ENCODE data around the gene PITPNB. TPM values are rescaled to one million over a fixed set of nuclear protein-coding genes. Genes with fewer than 3 reads are reported as not detected.

The PITPNB gene
- 10 to 100 TPM; 72.5 to 76.4 TPM for total RNA-seq
- polyA plus RNA-seq: 10 to 100 TPM; 68.8 to 88.4 TPM

DNA sequence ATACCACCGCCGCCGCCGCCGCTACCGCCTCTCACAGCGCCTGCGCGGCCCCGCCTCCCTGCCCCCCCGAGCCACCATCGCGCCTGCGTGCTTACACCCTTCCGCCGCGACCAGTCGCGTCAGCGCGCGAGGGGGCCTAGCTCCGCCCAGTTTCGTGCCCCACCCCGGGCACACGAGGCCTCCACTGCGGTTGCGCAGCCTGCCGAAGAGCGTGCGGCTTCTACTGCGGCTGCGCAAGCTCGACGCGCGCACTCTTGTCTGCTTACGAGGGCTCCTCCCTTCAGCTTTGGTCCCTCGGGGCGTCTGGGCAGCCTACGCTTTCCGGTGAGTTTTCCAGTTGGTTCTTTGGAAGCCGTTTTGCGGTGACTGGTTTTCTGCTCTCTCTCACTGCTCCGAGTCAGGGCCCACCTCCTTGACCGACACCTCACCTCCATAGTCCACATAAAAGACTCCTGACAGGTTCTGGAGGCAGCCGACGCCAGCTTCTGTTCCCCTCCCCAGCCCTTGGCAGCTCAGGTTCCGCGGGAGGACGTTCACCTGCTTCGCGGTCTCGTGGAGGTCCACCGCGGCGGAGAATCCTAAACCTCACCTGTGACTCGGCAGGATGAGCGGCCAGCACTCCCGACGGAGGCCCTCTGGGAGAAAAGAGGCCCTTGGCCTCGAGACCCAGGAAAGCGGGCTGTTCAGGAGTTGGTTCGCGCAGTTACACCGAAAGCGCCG lies at the start of gene PITPNB:
Gene PITPNB (minus strand): TSS at position 35 of the 720 bp plus-strand sequence. CDS start 65 bp downstream, outside the sequence.
- peak; percentile 97 to 99 (median 99) for DNase-seq
- Mint-ChIP-seq H3K27me3 (no peaks in the 10 kb centered on the region), H3K4me1 (peaks cover 42 to 78% (median 66%) of the 10 kb centered on the region in 4 donors), H3K27ac (peak within 1 kb of the TSS; percentile 99 to 100 (median 99)), H3K36me3 (peaks cover 10 to 39% of the 10 kb centered on the region in 2 donors), H3K4me3 (peak within 1 kb of the TSS; percentile 99 to 100 (median 100)), H3K9me3 (peaks cover 0 to 6% (median 0%) of the 10 kb centered on the region in 8 donors)
- intact Hi-C loops (cut with micrococcal nuclease): loop anchor here (1.0 to 10.0 kb wide), 6 partner anchors 33 to 1465 kb away; partner anchors contain the start of genes AP1B1, EWSR1 and ZNRF3
- Histone ChIP-seq H3K9me3 (ENCODE audit: control insufficient read depth in 1 of 2, low read length in 2 of 2) (no peaks in the 10 kb centered on the region), H3K4me1 (ENCODE audit: insufficient read depth, low read length) (peaks cover 53% of the 10 kb centered on the region), H3K27ac (ENCODE audit: low read depth, low read length) (peak within 1 kb of the TSS; percentile 98), H3K27me3 (ENCODE audit: insufficient read depth, low read length) (no peaks in the 10 kb centered on the region), H3K4me3 (ENCODE audit: low read length in 2 of 2) (peak within 1 kb of the TSS; percentile 86 to 94), H3K36me3 (ENCODE audit: insufficient read depth, low read length) (no peaks in the 10 kb centered on the region)
- CTCF ChIA-PET (ENCODE audit: partially characterized antibody): interaction anchor here (0.9 to 2.5 kb wide), 3 partner anchors 32 to 38 kb away, joined by 3 to 16 read pairs (median 4); no protein-coding TSS in a partner anchor
- POLR2A ChIA-PET (ENCODE audit: partially characterized antibody): interaction anchor here (0.6 to 1.8 kb wide), 14 partner anchors 9 to 1436 kb away, joined by 3 to 8 read pairs (median 4); partner anchors contain the start of genes HPS4, MN1, SRRD and XBP1

DNA sequence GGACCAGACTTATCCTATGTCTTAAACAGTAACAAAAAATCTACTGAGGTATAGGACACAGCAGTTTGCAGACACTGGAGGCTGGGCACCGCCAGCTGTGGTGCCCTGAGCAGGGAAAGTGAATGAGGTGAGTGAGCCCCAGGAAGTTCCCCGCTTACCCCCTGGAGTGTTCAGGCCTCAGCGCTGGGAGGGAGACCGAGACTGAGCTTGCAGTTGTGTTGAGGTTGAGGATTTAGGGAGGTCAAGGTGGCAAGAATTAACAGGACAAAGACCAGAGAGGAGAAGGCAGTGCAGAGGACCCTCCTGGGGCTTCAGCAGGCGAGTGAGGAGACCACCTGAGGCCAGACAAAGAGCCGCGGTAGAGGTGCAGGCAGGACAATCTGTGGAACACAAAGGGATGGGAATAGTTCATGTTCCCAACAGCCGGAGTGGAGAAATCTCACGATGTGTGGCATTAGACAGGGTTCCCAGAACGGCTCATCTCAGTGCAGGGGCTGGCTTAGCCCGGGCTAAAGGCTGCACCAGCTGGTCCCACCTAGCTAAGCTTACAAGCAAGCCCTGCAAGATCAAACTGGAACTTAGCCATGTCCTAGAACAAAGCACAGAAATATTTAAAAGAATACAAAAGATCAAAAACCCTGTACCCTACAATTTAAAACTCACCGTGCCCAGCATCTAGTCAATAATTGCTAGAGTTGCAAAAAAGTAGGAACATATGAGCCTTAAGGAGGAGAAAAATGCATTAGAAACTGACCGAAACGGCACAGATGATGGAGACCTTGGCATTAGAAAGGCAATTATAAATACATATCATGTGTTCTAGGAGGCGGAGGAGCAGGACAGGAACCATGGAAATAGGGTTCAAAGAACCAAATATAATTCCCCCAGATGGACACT lies 47.4 kb upstream of the PITPNB start:
- Histone ChIP-seq H3K27ac (ENCODE audit: low read depth, low read length) (no peak overlapping the region), H3K4me3 (ENCODE audit: low read length in 2 of 2) (no peak overlapping the region), H3K4me1 (ENCODE audit: insufficient read depth, low read length) (no peaks in the 10 kb centered on the region), H3K27me3 (ENCODE audit: insufficient read depth, low read length) (no peaks in the 10 kb centered on the region), H3K36me3 (ENCODE audit: insufficient read depth, low read length) (no peaks in the 10 kb centered on the region), H3K9me3 (ENCODE audit: control insufficient read depth in 1 of 2, low read length in 2 of 2) (no peaks in the 10 kb centered on the region)
- Mint-ChIP-seq H3K27me3 (no peaks in the 10 kb centered on the region), H3K4me3 (no peak overlapping the region), H3K27ac (no peak overlapping the region), H3K4me1 (peaks cover 0 to 3% (median 0%) of the 10 kb centered on the region in 4 donors), H3K9me3 (peaks cover 0 to 11% (median 4%) of the 10 kb centered on the region in 8 donors), H3K36me3 (peaks cover 11 to 26% of the 10 kb centered on the region in 2 donors)
- ChIA-PET CTCF (ENCODE audit: partially characterized antibody) (interaction anchor here (1.1 kb wide), 1 partner anchor 15 kb away, joined by 3 read pairs; no protein-coding TSS in a partner anchor), POLR2A (ENCODE audit: partially characterized antibody) (no interaction called here)
- DNase-seq: no peak
- intact Hi-C loops (cut with micrococcal nuclease): no loop called here

DNA sequence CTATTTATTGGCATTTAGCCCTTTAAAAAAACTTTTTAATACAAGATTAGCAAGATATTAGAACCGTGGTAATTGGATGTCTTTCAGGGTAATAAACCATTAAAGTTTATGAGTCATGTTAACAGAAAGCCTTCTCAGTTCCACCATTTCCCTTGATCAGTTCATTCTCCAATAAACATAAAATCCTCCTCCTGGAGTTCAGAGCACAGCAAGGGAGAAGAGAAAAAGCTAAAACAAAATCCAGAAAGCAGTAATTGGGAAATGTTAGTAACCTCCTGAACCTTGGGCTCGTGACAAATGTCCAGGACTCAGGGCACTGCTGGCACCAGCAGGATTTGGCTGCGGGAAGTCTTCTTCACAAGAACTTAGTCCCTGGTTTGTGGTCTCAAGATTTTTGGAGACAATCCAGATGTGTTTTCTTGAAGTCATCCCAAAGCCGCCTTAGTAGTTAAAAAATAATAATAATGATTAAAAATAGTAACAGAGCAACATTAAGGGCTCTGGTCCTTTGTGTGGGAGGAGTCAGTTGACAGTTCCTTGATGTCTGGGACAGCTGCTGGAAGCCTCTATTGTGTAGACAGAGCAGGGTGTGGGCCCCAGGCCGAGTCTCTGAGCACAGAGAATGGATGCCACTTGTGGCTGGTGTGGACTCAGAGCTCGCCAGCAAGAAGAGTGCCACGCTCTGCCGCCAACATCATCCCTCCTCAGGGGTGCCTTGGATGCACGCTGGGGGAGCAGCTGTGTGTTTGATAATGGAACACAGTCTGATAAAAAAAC lies 43.4 kb upstream of the PITPNB start:
- intact Hi-C loops (cut with micrococcal nuclease): no loop called here
- CTCF ChIA-PET (ENCODE audit: partially characterized antibody): interaction anchor here (1.1 to 1.8 kb wide), 2 partner anchors 10 to 75 kb away, joined by 3 to 4 read pairs; no protein-coding TSS in a partner anchor
- no peaks in the 10 kb centered on the region for H3K4me1 ChIP-seq (ENCODE audit: insufficient read depth, low read length)

DNA sequence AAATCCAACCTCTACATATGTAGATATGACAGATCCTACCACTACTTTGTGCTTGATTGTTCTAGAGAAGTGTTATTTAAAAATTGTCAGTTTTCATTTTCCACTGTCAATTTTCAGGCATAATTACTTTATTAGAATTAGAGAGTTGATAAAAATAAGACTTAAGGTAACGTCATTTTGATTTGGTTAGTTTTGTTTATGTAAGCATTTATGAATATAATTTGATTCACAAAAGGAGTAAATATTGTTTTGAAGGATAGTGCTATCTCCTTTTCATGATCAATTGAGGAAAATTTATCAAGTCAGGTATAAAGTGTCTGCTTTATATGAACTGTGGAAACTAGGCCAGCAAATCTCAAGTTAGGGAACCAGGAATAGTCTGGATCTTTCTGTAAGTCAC lies 42.6 kb upstream of the PITPNB start:
- no peaks in the 10 kb centered on the region for H3K36me3 ChIP-seq (ENCODE audit: insufficient read depth, low read length)
- H3K27ac ChIP-seq (ENCODE audit: low read depth, low read length): no peak overlapping the region
- Mint-ChIP-seq H3K27ac (peak overlapping the region in 1 of 7 donors; percentile 32), H3K27me3 (no peaks in the 10 kb centered on the region), H3K36me3 (peaks cover 3 to 14% of the 10 kb centered on the region in 2 donors), H3K4me3 (no peak overlapping the region), H3K9me3 (no peaks in the 10 kb centered on the region), H3K4me1 (no peaks in the 10 kb centered on the region)
- ChIA-PET POLR2A (ENCODE audit: partially characterized antibody) (no interaction called here), CTCF (ENCODE audit: partially characterized antibody) (interaction anchor here (1.1 kb wide), 1 partner anchor 9 kb away, joined by 3 read pairs; no protein-coding TSS in a partner anchor)
- no peaks in the 10 kb centered on the region for H3K9me3 ChIP-seq (ENCODE audit: control insufficient read depth in 1 of 2, low read length in 2 of 2)
- DNase-seq: no peak
- H3K4me1 ChIP-seq (ENCODE audit: insufficient read depth, low read length): no peaks in the 10 kb centered on the region
- no peak overlapping the region for H3K4me3 ChIP-seq (ENCODE audit: low read length in 2 of 2)
- no peaks in the 10 kb centered on the region for H3K27me3 ChIP-seq (ENCODE audit: insufficient read depth, low read length)
- intact Hi-C loops (cut with micrococcal nuclease): no loop called here

More for the DNA sequence above, 43.4 kb upstream of the PITPNB start:
- peaks cover 1 to 11% of the 10 kb centered on the region in 2 donors for H3K36me3 Mint-ChIP-seq
- no peaks in the 10 kb centered on the region for H3K9me3 ChIP-seq (ENCODE audit: control insufficient read depth in 1 of 2, low read length in 2 of 2)
- no peak overlapping the region for H3K27ac ChIP-seq (ENCODE audit: low read depth, low read length)
- no peak for DNase-seq
- no peaks in the 10 kb centered on the region for H3K27me3 ChIP-seq (ENCODE audit: insufficient read depth, low read length)
- no peaks in the 10 kb centered on the region for H3K9me3 Mint-ChIP-seq
- H3K27ac Mint-ChIP-seq: no peak overlapping the region
- H3K4me3 ChIP-seq (ENCODE audit: low read length in 2 of 2): no peak overlapping the region
- POLR2A ChIA-PET (ENCODE audit: partially characterized antibody): no interaction called here
- no peaks in the 10 kb centered on the region for H3K36me3 ChIP-seq (ENCODE audit: insufficient read depth, low read length)
- H3K27me3 Mint-ChIP-seq: no peaks in the 10 kb centered on the region
- H3K4me1 Mint-ChIP-seq: no peaks in the 10 kb centered on the region
- H3K4me3 Mint-ChIP-seq: no peak overlapping the region

DNA sequence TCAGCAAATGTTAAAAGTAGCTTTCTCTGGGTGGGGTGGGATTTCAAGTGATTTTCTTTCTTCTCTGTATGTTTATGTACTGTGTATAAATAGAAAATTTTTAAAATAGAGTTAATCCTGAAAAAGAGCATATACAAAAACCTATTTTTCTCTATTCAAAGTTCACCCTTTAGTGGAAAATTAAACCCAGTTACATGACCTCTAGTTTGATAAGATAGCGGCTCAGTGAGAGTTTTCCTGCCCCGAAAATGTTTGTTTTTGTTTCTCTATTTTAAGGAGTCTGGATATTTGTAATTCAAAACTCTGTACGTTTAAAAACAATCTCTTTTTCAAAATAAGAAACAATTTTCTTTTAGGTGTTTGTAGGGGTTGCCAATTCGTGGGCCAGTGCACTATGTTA lies 42.1 kb upstream of the PITPNB start:
- H3K27ac Mint-ChIP-seq: peak overlapping the region in 1 of 7 donors; percentile 32
- H3K27me3 Mint-ChIP-seq: no peaks in the 10 kb centered on the region
- no peaks in the 10 kb centered on the region for H3K9me3 ChIP-seq (ENCODE audit: control insufficient read depth in 1 of 2, low read length in 2 of 2)
- no peaks in the 10 kb centered on the region for H3K4me1 ChIP-seq (ENCODE audit: insufficient read depth, low read length)
- no peak for DNase-seq
- peaks cover 3 to 14% of the 10 kb centered on the region in 2 donors for H3K36me3 Mint-ChIP-seq
- no peak overlapping the region for H3K4me3 ChIP-seq (ENCODE audit: low read length in 2 of 2)
- H3K9me3 Mint-ChIP-seq: no peaks in the 10 kb centered on the region
- no peaks in the 10 kb centered on the region for H3K27me3 ChIP-seq (ENCODE audit: insufficient read depth, low read length)
- ChIA-PET CTCF (ENCODE audit: partially characterized antibody) (no interaction called here), POLR2A (ENCODE audit: partially characterized antibody) (no interaction called here)
- H3K4me3 Mint-ChIP-seq: no peak overlapping the region
- no peak overlapping the region for H3K27ac ChIP-seq (ENCODE audit: low read depth, low read length)
- no peaks in the 10 kb centered on the region for H3K36me3 ChIP-seq (ENCODE audit: insufficient read depth, low read length)
- intact Hi-C loops (cut with micrococcal nuclease): no loop called here
- no peaks in the 10 kb centered on the region for H3K4me1 Mint-ChIP-seq

DNA sequence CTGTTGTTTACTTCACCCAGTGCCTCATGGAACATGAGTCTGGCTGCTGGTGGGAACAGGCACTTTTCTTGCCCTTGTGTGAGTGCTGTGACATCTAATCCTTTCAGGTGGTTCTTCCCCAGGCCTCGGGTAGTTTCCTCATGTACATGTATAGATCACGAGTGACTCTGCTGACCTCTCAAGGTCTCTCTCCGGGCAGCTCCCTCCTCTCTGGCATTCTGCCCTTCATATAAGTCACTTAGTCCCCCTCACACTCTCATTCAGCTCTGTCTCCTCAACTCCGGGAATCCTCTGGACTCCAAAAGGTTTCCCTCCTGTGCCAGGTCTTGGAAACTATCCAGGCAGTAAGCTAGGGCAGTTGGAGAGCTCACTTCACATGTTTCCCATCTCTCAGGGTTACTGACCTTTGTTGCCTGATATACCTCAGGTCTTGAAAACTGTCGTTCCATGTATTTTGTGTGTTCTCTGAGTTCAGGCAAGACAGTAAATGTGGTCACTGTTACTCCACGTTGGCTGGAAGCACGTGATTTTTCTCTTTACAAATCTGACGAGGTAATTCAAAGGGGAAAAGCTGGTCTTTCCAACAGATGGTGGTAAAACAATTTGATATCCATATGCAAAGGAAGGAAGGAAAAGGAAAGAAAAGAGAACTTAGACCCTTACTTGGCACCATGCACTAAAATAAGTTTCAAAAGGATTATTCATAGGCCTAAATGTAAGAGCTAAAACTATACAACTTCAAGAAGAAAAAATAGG lies 40.5 kb upstream of the PITPNB start:
- DNase-seq: no peak
- Mint-ChIP-seq H3K27ac (no peak overlapping the region), H3K4me3 (no peak overlapping the region), H3K9me3 (no peaks in the 10 kb centered on the region), H3K27me3 (no peaks in the 10 kb centered on the region), H3K4me1 (no peaks in the 10 kb centered on the region), H3K36me3 (peaks cover 6 to 15% of the 10 kb centered on the region in 2 donors)
- H3K4me3 ChIP-seq (ENCODE audit: low read length in 2 of 2): no peak overlapping the region
- CTCF ChIA-PET (ENCODE audit: partially characterized antibody): no interaction called here
- H3K9me3 ChIP-seq (ENCODE audit: control insufficient read depth in 1 of 2, low read length in 2 of 2): no peaks in the 10 kb centered on the region
- intact Hi-C loops (cut with micrococcal nuclease): no loop called here
- H3K27ac ChIP-seq (ENCODE audit: low read depth, low read length): no peak overlapping the region
- POLR2A ChIA-PET (ENCODE audit: partially characterized antibody): no interaction called here
- no peaks in the 10 kb centered on the region for H3K27me3 ChIP-seq (ENCODE audit: insufficient read depth, low read length)
- H3K4me1 ChIP-seq (ENCODE audit: insufficient read depth, low read length): no peaks in the 10 kb centered on the region
- H3K36me3 ChIP-seq (ENCODE audit: insufficient read depth, low read length): no peaks in the 10 kb centered on the region
